ENCODE measurements around the gene DSCAM. TPM values are rescaled to one million over a fixed set of nuclear protein-coding genes. Genes with fewer than 3 reads are reported as not detected.
"Not testable (repeated sequence)": the region's sequence is repeated elsewhere in the genome, so short reads cannot be mapped to it uniquely, and the experiment has no call there.

DSCAM gene
- total and polyA plus RNA-seq, 8 donors, result 0.37 TPM; not detected in 7

GRCh38 chr21:40187946-40188654, 658.9 kb downstream of the DSCAM start:
- no peak for TF ChIP-seq POLR2A (IDR thresholded peaks at IDR 0.05)
- no peak for TF ChIP-seq POLR2AphosphoS5 (IDR thresholded peaks at IDR 0.05)
- no peak for TF ChIP-seq EP300 (IDR thresholded peaks at IDR 0.05)
- no peak for TF ChIP-seq CTCF (IDR thresholded peaks at IDR 0.05)
- Histone ChIP-seq H3K4me3 (no peak overlapping the region), H3K27ac (no peak overlapping the region), H3K4me1 (peaks cover 0 to 13% (median 0%) of the 10 kb centered on the region in 4 donors), H3K9me3 (no peaks in the 10 kb centered on the region), H3K27me3 (peaks cover 0 to 12% (median 0%) of the 10 kb centered on the region in 3 donors), H3K36me3 (no peaks in the 10 kb centered on the region)
- intact Hi-C loops (cut with DNase I; ENCODE audit: low total_unique reads), result no loop called here
- 56 to 72% (median 61%) methylated on average over 9 of the region's 9 CpGs for WGBS, 5 donors
- DNase-seq, result peak in 1 of 2 donors; percentile 18

GRCh38 chr21:40187244-40187643, 659.7 kb downstream of the DSCAM start:
- DNase-seq, result peak in 1 of 2 donors; percentile 29
- no peak overlapping the region for H3K27ac ChIP-seq
- intact Hi-C loops (cut with DNase I; ENCODE audit: low total_unique reads), result no loop called here
- TF ChIP-seq POLR2AphosphoS5 (IDR thresholded peaks at IDR 0.05) (no peak), EP300 (IDR thresholded peaks at IDR 0.05) (no peak), CTCF (IDR thresholded peaks at IDR 0.05) (no peak)
- H3K9me3 ChIP-seq, result no peaks in the 10 kb centered on the region
- H3K4me1 ChIP-seq, result peaks cover 0 to 13% (median 0%) of the 10 kb centered on the region in 4 donors
- no peak overlapping the region for H3K4me3 ChIP-seq
- peaks cover 0 to 12% (median 0%) of the 10 kb centered on the region in 3 donors for H3K27me3 ChIP-seq
- no peaks in the 10 kb centered on the region for H3K36me3 ChIP-seq
- WGBS, 5 donors, result 58 to 74% (median 70%) methylated on average over 6 of the region's 6 CpGs

GRCh38 chr21:40186045-40186444, 660.9 kb downstream of the DSCAM start:
- intact Hi-C loops (cut with DNase I; ENCODE audit: low total_unique reads), result no loop called here
- TF ChIP-seq CTCF (IDR thresholded peaks at IDR 0.05) (no peak), POLR2AphosphoS5 (IDR thresholded peaks at IDR 0.05) (no peak), POLR2A (IDR thresholded peaks at IDR 0.05) (no peak), EP300 (IDR thresholded peaks at IDR 0.05) (no peak)
- 15 to 21% (median 17%) methylated on average over 6 of the region's 6 CpGs for WGBS, 5 donors
- Histone ChIP-seq H3K4me3 (no peak overlapping the region), H3K36me3 (no peaks in the 10 kb centered on the region), H3K27me3 (peaks cover 0 to 12% (median 0%) of the 10 kb centered on the region in 3 donors), H3K4me1 (peaks cover 0 to 13% (median 0%) of the 10 kb centered on the region in 4 donors), H3K9me3 (peaks cover 0 to 8% (median 0%) of the 10 kb centered on the region in 4 donors), H3K27ac (no peak overlapping the region)
- peak in 1 of 2 donors; percentile 64 for DNase-seq

GRCh38 chr21:40185208-40185607, 661.8 kb downstream of the DSCAM start:
- Histone ChIP-seq H3K27me3 (peaks cover 0 to 12% (median 0%) of the 10 kb centered on the region in 3 donors), H3K27ac (no peak overlapping the region), H3K9me3 (peaks cover 0 to 14% (median 0%) of the 10 kb centered on the region in 4 donors), H3K4me3 (no peak overlapping the region), H3K36me3 (no peaks in the 10 kb centered on the region), H3K4me1 (peaks cover 0 to 13% (median 0%) of the 10 kb centered on the region in 4 donors)
- WGBS, 5 donors, result 83 to 97% (median 94%) methylated on average over 7 to 8 of the region's 8 CpGs
- DNase-seq, result no peak
- intact Hi-C loops (cut with DNase I; ENCODE audit: low total_unique reads), result no loop called here
- no peak for TF ChIP-seq CTCF (IDR thresholded peaks at IDR 0.05)
- TF ChIP-seq EP300 (IDR thresholded peaks at IDR 0.05), result no peak
- no peak for TF ChIP-seq POLR2A (IDR thresholded peaks at IDR 0.05)
- no peak for TF ChIP-seq POLR2AphosphoS5 (IDR thresholded peaks at IDR 0.05)

GRCh38 chr21:40182491-40182890, 664.5 kb downstream of the DSCAM start:
- peak; percentile 30 to 57 for DNase-seq
- H3K36me3 ChIP-seq; H3K27ac ChIP-seq; H3K4me3 ChIP-seq; intact Hi-C loops (cut with DNase I; ENCODE audit: low total_unique reads): not testable (repeated sequence)
- 86 to 93% (median 89%) methylated on average over 8 to 14 of the region's 19 CpGs for WGBS, 5 donors
- H3K27me3 ChIP-seq, result peaks cover 0 to 12% (median 0%) of the 10 kb centered on the region in 3 donors
- peaks cover 0 to 13% (median 0%) of the 10 kb centered on the region in 4 donors for H3K4me1 ChIP-seq
- peaks cover 0 to 14% (median 0%) of the 10 kb centered on the region in 4 donors for H3K9me3 ChIP-seq
